Body of pancreas (tissue), 4 donors: ENCODE measurements around the gene LAMA4. TPM values are rescaled to one million over a fixed set of nuclear protein-coding genes. Genes with fewer than 3 reads are reported as not detected.

ENCODE experiments used
- ATAC-seq: fragments of 150-250 bp; one replicate; pipeline ENCODE4 v1.9.1; 2016
- DNase-seq, 4 donors: peaks; one replicate each; pipeline ENCODE4 v3.0.0-alpha.2; 2019
- H3K27ac ChIP-seq, 4 donors: fragments of 200-600 bp; sonication (generic); 1 replicate in 3 of 4; 2 replicates in 1 of 4; pipeline versions ENCODE4 v1.5.1 to v1.6.1; 2016 to 2019; ENCODE audit warnings: mild to moderate bottlenecking in 1 of 4, mixed read lengths in 1 of 4, moderate library complexity in 1 of 4
- H3K27me3 ChIP-seq, 2 donors: fragments of 200-600 bp; sonication (generic); one replicate each; pipeline ENCODE4 v1.6.0; 2016; ENCODE audit warnings: mild to moderate bottlenecking in 1 of 2
- H3K36me3 ChIP-seq, 2 donors: fragments of 200-600 bp; sonication (generic); replicated peaks in 1 of 2; 2 replicates each; pipeline ENCODE4 v1.5.1; 2016; ENCODE audit warnings: low read depth in 2 of 2; ENCODE audit not compliant: insufficient read depth in 1 of 2
- H3K4me1 ChIP-seq: fragments of 200-600 bp; sonication (generic); one replicate; pipeline ENCODE4 v1.6.0; 2016
- H3K4me3 ChIP-seq, 2 donors: fragments of 200-600 bp; sonication (generic); 1 replicate in 1 of 2; 2 replicates in 1 of 2; pipeline ENCODE4 v1.5.1; 2016 to 2019
- H3K9me3 ChIP-seq, 3 donors: fragments of 200-600 bp; sonication (generic); 1 replicate in 2 of 3; 2 replicates in 1 of 3; pipeline ENCODE4 v1.5.1; 2016
- CTCF ChIP-seq, 7 experiments: fragments of 450-650 bp in 4 of 7; fragments of 200-600 bp in 3 of 7; sonication (generic) in 3 of 7; IDR thresholded peaks; one replicate each; pipeline ENCODE4 v1.5.1; 2016 to 2019; ENCODE audit warnings: antibody characterized with exemption in 7 of 7
- POLR2A ChIP-seq, 3 donors: fragments of 450-650 bp; IDR thresholded peaks; one replicate each; pipeline ENCODE4 v1.6.1; 2016; ENCODE audit warnings: antibody characterized with exemption in 3 of 3, mild to moderate bottlenecking in 2 of 3
- WGBS, 2 donors: methylation state at CpG; one replicate each; pipeline ENCODE4 v1.1.5; 2017; 5-methylcytosine and 5-hydroxymethylcytosine counted together
- intact Hi-C: fragments of 100-400 bp; cut with DNase I; formaldehyde crosslinking; loops from one replicate; pipeline ENCODE4 v1.15.1; 2023
- total RNA-seq, 2 donors: library from RNA; depleted of rRNA; stranded (reverse); fragments of >200 nt; gene quantifications; one replicate each; pipeline ENCODE4 v1.1.0, GENCODE V29; 2016

The LAMA4 gene
- total RNA-seq, 2 donors from 2014 or later = 10.6 to 27.0 TPM

GRCh38 chr6:112117554-112117953 is 136.8 kb downstream of the LAMA4 start:
- H3K4me3 ChIP-seq = no peak overlapping the region
- no peaks in the 10 kb centered on the region for H3K27me3 ChIP-seq
- no peaks in the 10 kb centered on the region for H3K9me3 ChIP-seq
- no peaks in the 10 kb centered on the region for H3K4me1 ChIP-seq
- ATAC-seq (no peak), DNase-seq (no peak)
- intact Hi-C loops = no loop called here
- WGBS, 2 donors = 63 to 68% methylated on average over 1 of the region's 1 CpG
- no peaks in the 10 kb centered on the region for H3K36me3 ChIP-seq
- TF ChIP-seq CTCF (IDR thresholded peaks at IDR 0.05) (no peak), POLR2A (IDR thresholded peaks at IDR 0.05) (no peak)
- H3K27ac ChIP-seq = no peak overlapping the region

- 40 to 59% methylated on average over 1 of the region's 1 CpG for WGBS, 2 donors
- ATAC-seq = no peak
- TF ChIP-seq POLR2A (IDR thresholded peaks at IDR 0.05) (no peak), CTCF (IDR thresholded peaks at IDR 0.05) (no peak)
- no peak for DNase-seq
- intact Hi-C loops = no loop called here
- H3K27ac ChIP-seq = no peak overlapping the region
- no peak overlapping the region for H3K4me3 ChIP-seq
- no peaks in the 10 kb centered on the region for H3K36me3 ChIP-seq
- H3K9me3 ChIP-seq = no peaks in the 10 kb centered on the region
- H3K27me3 ChIP-seq = no peaks in the 10 kb centered on the region
- no peaks in the 10 kb centered on the region for H3K4me1 ChIP-seq
Observed at GRCh38 chr6:112116221-112116620, 138.1 kb downstream of the LAMA4 start.

- Histone ChIP-seq H3K27me3 (no peaks in the 10 kb centered on the region), H3K27ac (no peak overlapping the region), H3K4me3 (no peak overlapping the region), H3K36me3 (no peaks in the 10 kb centered on the region), H3K9me3 (no peaks in the 10 kb centered on the region), H3K4me1 (no peaks in the 10 kb centered on the region)
- WGBS, 2 donors = 82 to 89% methylated on average over 3 of the region's 3 CpGs
- ATAC-seq (no peak), DNase-seq (no peak)
- intact Hi-C loops = no loop called here
- no peak for TF ChIP-seq CTCF (IDR thresholded peaks at IDR 0.05)
- no peak for TF ChIP-seq POLR2A (IDR thresholded peaks at IDR 0.05)
Observed at GRCh38 chr6:112114577-112115223, 139.7 kb downstream of the LAMA4 start.

- ATAC-seq = no peak
- no peaks in the 10 kb centered on the region for H3K27me3 ChIP-seq
- no peak for DNase-seq
- no peak for TF ChIP-seq CTCF (IDR thresholded peaks at IDR 0.05)
- TF ChIP-seq POLR2A (IDR thresholded peaks at IDR 0.05) = no peak
- H3K4me3 ChIP-seq = no peak overlapping the region
- H3K27ac ChIP-seq = no peak overlapping the region
- H3K4me1 ChIP-seq = no peaks in the 10 kb centered on the region
- intact Hi-C loops = no loop called here
- H3K36me3 ChIP-seq = no peaks in the 10 kb centered on the region
- no peaks in the 10 kb centered on the region for H3K9me3 ChIP-seq
Observed at GRCh38 chr6:112113918-112114317, 140.4 kb downstream of the LAMA4 start.

GRCh38 chr6:112113431-112113830 is 140.9 kb downstream of the LAMA4 start:
- H3K9me3 ChIP-seq = no peaks in the 10 kb centered on the region
- intact Hi-C loops = no loop called here
- H3K27me3 ChIP-seq = no peaks in the 10 kb centered on the region
- no peaks in the 10 kb centered on the region for H3K4me1 ChIP-seq
- 60 to 62% methylated on average over 3 of the region's 3 CpGs for WGBS, 2 donors
- H3K36me3 ChIP-seq = no peaks in the 10 kb centered on the region
- H3K27ac ChIP-seq = no peak overlapping the region
- no peak for ATAC-seq
- TF ChIP-seq CTCF (IDR thresholded peaks at IDR 0.05) = no peak
- TF ChIP-seq POLR2A (IDR thresholded peaks at IDR 0.05) = no peak
- H3K4me3 ChIP-seq = no peak overlapping the region
- DNase-seq = no peak
